ENCODE measurements around the gene ARF6. TPM values are rescaled to one million over a fixed set of nuclear protein-coding genes. Genes with fewer than 3 reads are reported as not detected.
"Not testable (repeated sequence)": the region's sequence is repeated elsewhere in the genome, so short reads cannot be mapped to it uniquely, and the experiment has no call there.

Gene ARF6
- total RNA-seq, 3 donors from 2014 or later (not counting 1 experiment from before 2014, with no cell fraction given), result 124 to 132 (median 128) TPM

DNA sequence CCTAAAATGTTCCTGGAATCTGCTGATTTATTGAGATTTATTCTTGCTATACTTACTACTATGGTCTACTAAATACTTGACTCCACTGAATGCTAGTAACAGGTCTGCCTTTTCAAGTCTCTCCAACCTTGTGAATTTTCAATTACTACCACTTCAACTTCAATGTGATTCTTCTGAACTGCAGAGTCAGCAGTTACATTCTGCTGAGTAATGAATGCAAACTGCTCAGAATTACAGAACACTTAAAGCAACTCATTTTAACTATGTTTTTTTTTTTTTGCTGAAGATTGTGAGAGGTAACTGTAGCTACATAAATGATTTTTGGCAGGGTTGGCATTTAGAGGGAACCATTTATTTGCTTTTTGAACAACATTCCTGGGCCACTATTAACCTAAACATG lies 41.8 kb downstream of the ARF6 start:
- peaks cover 2 to 9% of the 10 kb centered on the region in 2 donors for H3K9me3 Mint-ChIP-seq
- Histone ChIP-seq H3K36me3 (ENCODE audit: control insufficient read depth, insufficient read depth, low read length) (no peaks in the 10 kb centered on the region), H3K4me3 (ENCODE audit: low read length) (no peak overlapping the region), H3K27me3 (ENCODE audit: control insufficient read depth, insufficient read depth, low read length) (no peaks in the 10 kb centered on the region), H3K27ac (ENCODE audit: low read length) (no peak overlapping the region), H3K4me1 (ENCODE audit: control insufficient read depth, insufficient read depth, low read length) (peaks cover 12% of the 10 kb centered on the region), H3K9me3 (ENCODE audit: control insufficient read depth, insufficient read depth, low read length) (no peaks in the 10 kb centered on the region)
- no peak overlapping the region for H3K4me3 Mint-ChIP-seq
- no peaks in the 10 kb centered on the region for H3K27me3 Mint-ChIP-seq (ENCODE audit: low read depth in 2 of 2)
- DNase-seq, result no peak
- TF ChIP-seq CTCF (IDR thresholded peaks at IDR 0.05), result no peak
- H3K4me1 Mint-ChIP-seq, result peaks cover 28 to 33% of the 10 kb centered on the region in 2 donors
- no peak overlapping the region for H3K27ac Mint-ChIP-seq
- intact Hi-C loops (cut with micrococcal nuclease), result loop anchor here (5.0 kb wide), 1 partner anchor 38 kb away; no protein-coding TSS in a partner anchor
- H3K36me3 Mint-ChIP-seq, result peaks cover 7% of the 10 kb centered on the region
- no peak for ATAC-seq

GRCh38 chr14:49935526-49935925 lies 42.6 kb downstream of the ARF6 start:
- Mint-ChIP-seq H3K4me3 (no peak overlapping the region), H3K4me1 (peaks cover 32 to 33% of the 10 kb centered on the region in 2 donors), H3K9me3 (peaks cover 2 to 9% of the 10 kb centered on the region in 2 donors), H3K36me3 (peaks cover 7% of the 10 kb centered on the region), H3K27me3 (ENCODE audit: low read depth in 2 of 2) (no peaks in the 10 kb centered on the region), H3K27ac (no peak overlapping the region)
- intact Hi-C loops (cut with micrococcal nuclease), result no loop called here
- ATAC-seq, result no peak
- Histone ChIP-seq H3K27me3 (ENCODE audit: control insufficient read depth, insufficient read depth, low read length) (no peaks in the 10 kb centered on the region), H3K4me3 (ENCODE audit: low read length) (no peak overlapping the region), H3K9me3 (ENCODE audit: control insufficient read depth, insufficient read depth, low read length) (no peaks in the 10 kb centered on the region), H3K36me3 (ENCODE audit: control insufficient read depth, insufficient read depth, low read length) (no peaks in the 10 kb centered on the region), H3K27ac (ENCODE audit: low read length) (no peak overlapping the region), H3K4me1 (ENCODE audit: control insufficient read depth, insufficient read depth, low read length) (peaks cover 7% of the 10 kb centered on the region)
- 98% methylated on average over 3 of the region's 3 CpGs for WGBS (ENCODE audit: insufficient coverage)
- TF ChIP-seq CTCF (IDR thresholded peaks at IDR 0.05), result no peak
- no peak for DNase-seq

DNA sequence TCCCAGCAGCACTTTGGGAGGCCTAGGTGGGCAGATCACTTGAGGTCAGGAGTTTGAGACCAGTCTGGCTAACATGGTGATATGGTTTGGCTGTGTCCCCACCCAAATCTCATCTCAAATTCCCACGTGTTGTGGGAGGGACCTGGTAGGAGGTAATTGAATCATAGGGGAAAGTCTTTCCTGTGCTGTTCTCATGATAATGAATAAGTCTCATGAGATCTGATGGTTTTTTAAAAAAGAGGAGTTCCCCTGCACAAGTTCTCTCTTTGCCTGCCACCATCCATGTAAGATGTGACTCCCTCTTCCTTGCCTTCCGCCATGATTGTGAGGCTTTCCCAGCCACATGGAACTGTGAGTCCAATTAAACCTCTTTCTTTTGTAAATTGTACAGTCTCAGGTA lies 43.4 kb downstream of the ARF6 start:
- Mint-ChIP-seq H3K27ac (peak overlapping the region in 1 of 2 donors; percentile 3), H3K4me1 (peaks cover 26 to 31% of the 10 kb centered on the region in 2 donors)
- 100% methylated on average over 1 of the region's 2 CpGs for WGBS (ENCODE audit: insufficient coverage)
- H3K36me3 ChIP-seq (ENCODE audit: control insufficient read depth, insufficient read depth, low read length); H3K4me3 Mint-ChIP-seq; H3K36me3 Mint-ChIP-seq; H3K27me3 ChIP-seq (ENCODE audit: control insufficient read depth, insufficient read depth, low read length); ATAC-seq; H3K9me3 Mint-ChIP-seq; DNase-seq; H3K27ac ChIP-seq (ENCODE audit: low read length); H3K9me3 ChIP-seq (ENCODE audit: control insufficient read depth, insufficient read depth, low read length); H3K4me1 ChIP-seq (ENCODE audit: control insufficient read depth, insufficient read depth, low read length); intact Hi-C loops (cut with micrococcal nuclease); H3K27me3 Mint-ChIP-seq (ENCODE audit: low read depth in 2 of 2); H3K4me3 ChIP-seq (ENCODE audit: low read length): not testable (repeated sequence)

DNA sequence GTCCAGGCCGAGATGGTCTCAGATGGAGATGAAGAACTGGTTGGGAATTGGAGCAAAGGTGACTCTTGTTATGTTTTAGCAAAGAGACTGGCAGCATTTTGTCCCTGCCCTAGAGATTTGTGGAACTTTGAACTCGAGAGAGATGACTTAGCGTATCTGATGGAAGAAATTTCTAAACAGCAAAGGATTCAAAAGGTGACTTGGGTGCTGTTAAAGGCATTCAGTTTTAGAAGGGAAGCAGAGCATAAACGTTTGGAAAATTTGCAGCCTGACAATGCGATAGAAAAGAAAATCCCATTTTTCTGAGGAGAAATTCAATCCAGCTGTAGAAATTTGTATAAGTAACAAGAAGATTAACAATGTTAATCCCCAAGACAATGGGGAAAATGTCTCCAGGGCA lies 44.0 kb downstream of the ARF6 start:
- H3K9me3 ChIP-seq (ENCODE audit: control insufficient read depth, insufficient read depth, low read length); H3K4me1 ChIP-seq (ENCODE audit: control insufficient read depth, insufficient read depth, low read length); ATAC-seq; H3K9me3 Mint-ChIP-seq; H3K4me3 ChIP-seq (ENCODE audit: low read length); H3K27me3 ChIP-seq (ENCODE audit: control insufficient read depth, insufficient read depth, low read length); H3K36me3 ChIP-seq (ENCODE audit: control insufficient read depth, insufficient read depth, low read length); H3K27me3 Mint-ChIP-seq (ENCODE audit: low read depth in 2 of 2); intact Hi-C loops (cut with micrococcal nuclease); H3K36me3 Mint-ChIP-seq; H3K4me3 Mint-ChIP-seq; H3K27ac ChIP-seq (ENCODE audit: low read length); DNase-seq: not testable (repeated sequence)
- Mint-ChIP-seq H3K4me1 (peaks cover 25 to 33% of the 10 kb centered on the region in 2 donors), H3K27ac (peak overlapping the region in 1 of 2 donors; percentile 3)
- over 99% methylated on average over 5 of the region's 5 CpGs for WGBS (ENCODE audit: insufficient coverage)

DNA sequence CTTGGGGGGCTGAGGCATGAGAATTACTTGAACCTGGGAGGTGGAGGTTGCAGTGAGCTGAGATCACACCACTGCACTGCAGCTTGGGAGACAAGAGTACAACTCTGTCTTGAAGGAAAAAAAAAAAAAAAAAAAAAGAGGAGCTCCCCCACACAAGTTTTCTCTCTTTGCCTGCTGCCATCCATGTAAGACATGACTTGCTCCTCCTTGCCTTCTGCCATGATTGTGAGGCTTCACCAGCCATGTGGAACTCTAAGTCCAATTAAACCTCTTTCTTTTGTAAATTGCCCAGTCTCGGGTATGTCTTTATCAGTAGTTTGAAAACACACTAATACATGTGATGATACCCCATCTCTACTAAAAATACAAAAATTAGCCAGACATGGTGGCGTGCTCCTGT lies 46.3 kb downstream of the ARF6 start:
- Mint-ChIP-seq H3K4me3 (peak overlapping the region; percentile 68), H3K4me1 (peaks cover 43 to 47% of the 10 kb centered on the region in 2 donors)
- not testable (repeated sequence) for H3K27me3 Mint-ChIP-seq (ENCODE audit: low read depth in 2 of 2)

More for the DNA sequence above, 46.3 kb downstream of the ARF6 start:
- H3K27ac Mint-ChIP-seq, result peak overlapping the region; percentile 87 to 88
- H3K9me3 Mint-ChIP-seq, result peaks cover 2 to 13% of the 10 kb centered on the region in 2 donors
- intact Hi-C loops (cut with micrococcal nuclease); H3K27ac ChIP-seq (ENCODE audit: low read length); H3K36me3 Mint-ChIP-seq; ATAC-seq; H3K4me3 ChIP-seq (ENCODE audit: low read length); DNase-seq; H3K9me3 ChIP-seq (ENCODE audit: control insufficient read depth, insufficient read depth, low read length); H3K27me3 ChIP-seq (ENCODE audit: control insufficient read depth, insufficient read depth, low read length); H3K36me3 ChIP-seq (ENCODE audit: control insufficient read depth, insufficient read depth, low read length): not testable (repeated sequence)
- peaks cover 15% of the 10 kb centered on the region for H3K4me1 ChIP-seq (ENCODE audit: control insufficient read depth, insufficient read depth, low read length)
- 98% methylated on average over 2 of the region's 2 CpGs for WGBS (ENCODE audit: insufficient coverage)
